ENCODE measurements around the gene RNF151. TPM values are rescaled to one million over a fixed set of nuclear protein-coding genes. Genes with fewer than 3 reads are reported as not detected.

Gene RNF151
- not detected in 2 replicates for total RNA-seq (ENCODE audit: low replicate concordance)

GRCh38 chr16:1966460-1966859 is at the start of gene RNF151:
RNF151 (plus strand) TSS chr16:1966856; CDS start chr16:1966882, 26 bp downstream.

GRCh38 chr16:1918351-1919326 is 48.0 kb upstream of the RNF151 start, which contains the start of gene HS3ST6:
HS3ST6 (minus strand) TSS chr16:1918415; CDS start chr16:1918323, 92 bp downstream.

GRCh38 chr16:1942810-1943726 is 23.6 kb upstream of the RNF151 start, which contains the start of gene MSRB1:
MSRB1 (minus strand) TSS chr16:1943199; CDS start chr16:1943156, 43 bp downstream.

GRCh38 chr16:1959269-1960039 is 7.2 kb upstream of the RNF151 start, which contains the start of gene NDUFB10:
NDUFB10 (plus strand) TSS chr16:1959538; CDS start chr16:1959625, 87 bp downstream.

GRCh38 chr16:1964506-1965395 is 1.9 kb upstream of the RNF151 start, which contains the start of gene RPS2:
RPS2 (minus strand) TSS chr16:1964826; CDS start chr16:1964625, 201 bp downstream.

GRCh38 chr16:1971796-1972489 is 5.3 kb downstream of the RNF151 start, which contains the start of gene TBL3:
TBL3 (plus strand) TSS chr16:1972053; CDS start chr16:1972165, 112 bp downstream.

GRCh38 chr16:1981398-1981836 is 14.8 kb downstream of the RNF151 start, which contains the start of gene NOXO1:
NOXO1 (minus strand) TSS chr16:1981469; CDS start chr16:1981179, 290 bp downstream.

GRCh38 chr16:1983544-1984346 is 17.1 kb downstream of the RNF151 start, which contains the start of gene GFER:
GFER (plus strand) TSS chr16:1984193; CDS start chr16:1984219, 26 bp downstream.

GRCh38 chr16:1989209-1990100 is 22.8 kb downstream of the RNF151 start, which contains the start of gene SYNGR3:
SYNGR3 (plus strand) TSS chr16:1989970; CDS start chr16:1990103, 133 bp downstream.

GRCh38 chr16:2009791-2010510 is 43.3 kb downstream of the RNF151 start, which contains the start of gene ZNF598:
ZNF598 (minus strand) TSS chr16:2009821.

Other genes with a start within 250 kb of the RNF151 start
- gene NME3, start 195.3 kb upstream of the RNF151 start, total RNA-seq (ENCODE audit: low replicate concordance) = 35.7 and 45.9 TPM in 2 replicates
- 5.0 TPM in 2 replicates for gene EME2, start 194.0 kb upstream of the RNF151 start, total RNA-seq (ENCODE audit: low replicate concordance)
- gene MRPS34, start 193.7 kb upstream of the RNF151 start, total RNA-seq (ENCODE audit: low replicate concordance) = 71.6 and 87.2 TPM in 2 replicates
- gene SPSB3, start 184.3 kb upstream of the RNF151 start, total RNA-seq (ENCODE audit: low replicate concordance) = 30.8 and 55.7 TPM in 2 replicates
- gene NUBP2, start 183.9 kb upstream of the RNF151 start, total RNA-seq (ENCODE audit: low replicate concordance) = 30.3 and 65.2 TPM in 2 replicates
- under 0.01 TPM in 2 replicates for gene IGFALS, start 173.2 kb upstream of the RNF151 start, total RNA-seq (ENCODE audit: low replicate concordance)
- gene HAGH, start 140.0 kb upstream of the RNF151 start, total RNA-seq (ENCODE audit: low replicate concordance) = 51.5 and 65.6 TPM in 2 replicates
- gene FAHD1, start 139.7 kb upstream of the RNF151 start, total RNA-seq (ENCODE audit: low replicate concordance) = 71.6 and 134 TPM in 2 replicates
- gene MEIOB, start 94.7 kb upstream of the RNF151 start, total RNA-seq (ENCODE audit: low replicate concordance) = 0.23 TPM in 1 of 2 replicates, not detected in the other
- not detected in 2 replicates for gene HS3ST6, start 48.4 kb upstream of the RNF151 start, total RNA-seq (ENCODE audit: low replicate concordance)
- gene MSRB1, start 23.7 kb upstream of the RNF151 start, total RNA-seq (ENCODE audit: low replicate concordance) = 4.8 and 8.5 TPM in 2 replicates
- gene RPL3L, start 12.2 kb upstream of the RNF151 start, total RNA-seq (ENCODE audit: low replicate concordance) = 0.12 TPM in 1 of 2 replicates, not detected in the other
- gene NDUFB10, start 7.3 kb upstream of the RNF151 start, total RNA-seq (ENCODE audit: low replicate concordance) = 221 and 281 TPM in 2 replicates
- gene RPS2, start 2.0 kb upstream of the RNF151 start, total RNA-seq (ENCODE audit: low replicate concordance) = 3,947 and 4,144 TPM in 2 replicates
- 36.2 and 36.5 TPM in 2 replicates for gene TBL3, start 5.2 kb downstream of the RNF151 start, total RNA-seq (ENCODE audit: low replicate concordance)
- not detected in 2 replicates for gene NOXO1, start 14.6 kb downstream of the RNF151 start, total RNA-seq (ENCODE audit: low replicate concordance)
- 6.4 and 11.7 TPM in 2 replicates for gene GFER, start 17.3 kb downstream of the RNF151 start, total RNA-seq (ENCODE audit: low replicate concordance)
- 0.94 and 4.9 TPM in 2 replicates for gene SYNGR3, start 23.1 kb downstream of the RNF151 start, total RNA-seq (ENCODE audit: low replicate concordance)
- 9.9 and 12.0 TPM in 2 replicates for gene ZNF598, start 43.0 kb downstream of the RNF151 start, total RNA-seq (ENCODE audit: low replicate concordance)
- gene NPW, start 52.9 kb downstream of the RNF151 start, total RNA-seq (ENCODE audit: low replicate concordance) = 0.23 and 0.60 TPM in 2 replicates
- 8.2 and 48.6 TPM in 2 replicates for gene NHERF2, start 60.0 kb downstream of the RNF151 start, total RNA-seq (ENCODE audit: low replicate concordance)
- 33.1 and 36.3 TPM in 2 replicates for gene NTHL1, start 81.0 kb downstream of the RNF151 start, total RNA-seq (ENCODE audit: low replicate concordance)
- 29.4 and 80.4 TPM in 2 replicates for gene TSC2, start 81.1 kb downstream of the RNF151 start, total RNA-seq (ENCODE audit: low replicate concordance)
- gene PKD1, start 169.0 kb downstream of the RNF151 start, total RNA-seq (ENCODE audit: low replicate concordance) = 63.7 and 174 TPM in 2 replicates
- gene RAB26, start 181.8 kb downstream of the RNF151 start, total RNA-seq (ENCODE audit: low replicate concordance) = 1.3 and 1.5 TPM in 2 replicates
- gene TRAF7, start 188.9 kb downstream of the RNF151 start, total RNA-seq (ENCODE audit: low replicate concordance) = 37.0 and 49.5 TPM in 2 replicates
- gene CASKIN1, start 229.7 kb downstream of the RNF151 start, total RNA-seq (ENCODE audit: low replicate concordance) = 0.08 and 0.47 TPM in 2 replicates
- gene MLST8, start 238.6 kb downstream of the RNF151 start, total RNA-seq (ENCODE audit: low replicate concordance) = 16.5 and 19.7 TPM in 2 replicates
- 2.9 and 4.0 TPM in 2 replicates for gene BRICD5, start 244.0 kb downstream of the RNF151 start, total RNA-seq (ENCODE audit: low replicate concordance)
- 5.3 and 9.5 TPM in 2 replicates for gene PGP, start 248.0 kb downstream of the RNF151 start, total RNA-seq (ENCODE audit: low replicate concordance)